ENCODE results near the gene ANKRD11.
"Not testable (repeated sequence)": the region's sequence is repeated elsewhere in the genome, so short reads cannot be mapped to it uniquely, and the experiment has no call there.

Gene ANKRD11

GRCh38 chr16:89460556-89460955 lies 29.8 kb downstream of the ANKRD11 start:
- no peak for DNase-seq (ENCODE audit: low read depth in 2 of 2)
- TF ChIP-seq CTCF (IDR thresholded peaks at IDR 0.05; ENCODE audit: low read depth, low read length), result no peak
- H3K4me3 ChIP-seq (replicated peaks in 1 of 2; ENCODE audit: low read depth in 2 of 2, low read length in 2 of 2), result no peak overlapping the region

- TF ChIP-seq CTCF (IDR thresholded peaks at IDR 0.05; ENCODE audit: low read depth, low read length), result no peak
- no peak for DNase-seq (ENCODE audit: low read depth in 2 of 2)
- H3K4me3 ChIP-seq (replicated peaks in 1 of 2; ENCODE audit: low read depth in 2 of 2, low read length in 2 of 2), result no peak overlapping the region
These were observed 31.4 kb downstream of the ANKRD11 start for GRCh38 chr16:89458967-89459366.

- TF ChIP-seq CTCF (IDR thresholded peaks at IDR 0.05; ENCODE audit: low read depth, low read length), result no peak
- DNase-seq (ENCODE audit: low read depth in 2 of 2), result peak in 1 of 2 donors; percentile 18
These were observed 31.8 kb downstream of the ANKRD11 start for GRCh38 chr16:89458551-89458950.

GRCh38 chr16:89456419-89456959 lies 33.9 kb downstream of the ANKRD11 start:
- H3K4me3 ChIP-seq (replicated peaks in 1 of 2; ENCODE audit: low read depth in 2 of 2, low read length in 2 of 2), result no peak overlapping the region

More at GRCh38 chr16:89458551-89458950, 31.8 kb downstream of the ANKRD11 start:
- H3K4me3 ChIP-seq (replicated peaks in 1 of 2; ENCODE audit: low read depth in 2 of 2, low read length in 2 of 2), result no peak overlapping the region

GRCh38 chr16:89455692-89456091 lies 34.7 kb downstream of the ANKRD11 start:
- no peak for TF ChIP-seq CTCF (IDR thresholded peaks at IDR 0.05; ENCODE audit: low read depth, low read length)
- no peak for DNase-seq (ENCODE audit: low read depth in 2 of 2)
- no peak overlapping the region for H3K4me3 ChIP-seq (replicated peaks in 1 of 2; ENCODE audit: low read depth in 2 of 2, low read length in 2 of 2)

More at GRCh38 chr16:89456419-89456959, 33.9 kb downstream of the ANKRD11 start:
- TF ChIP-seq CTCF (IDR thresholded peaks at IDR 0.05; ENCODE audit: low read depth, low read length), result no peak
- DNase-seq (ENCODE audit: low read depth in 2 of 2), result no peak

- TF ChIP-seq CTCF (IDR thresholded peaks at IDR 0.05; ENCODE audit: low read depth, low read length), result no peak
- DNase-seq (ENCODE audit: low read depth in 2 of 2), result no peak
- H3K4me3 ChIP-seq (replicated peaks in 1 of 2; ENCODE audit: low read depth in 2 of 2, low read length in 2 of 2), result no peak overlapping the region
These were observed 35.2 kb downstream of the ANKRD11 start for GRCh38 chr16:89455178-89455577.

GRCh38 chr16:89454378-89455125 lies 35.8 kb downstream of the ANKRD11 start:
- not testable (repeated sequence) for H3K4me3 ChIP-seq (replicated peaks in 1 of 2; ENCODE audit: low read depth in 2 of 2, low read length in 2 of 2); DNase-seq (ENCODE audit: low read depth in 2 of 2)

All from cardiac fibroblast (primary cell).